DOHH2 (cell line): ENCODE data around the gene MAPK4.

Experiments
- H3F3A ChIP-seq: fragments of 200-600 bp; sonication (generic), shearing (Covaris generic); 2 replicates; pipeline ENCODE4 v1.6.0; 2016; ENCODE audit warnings: antibody characterized with exemption, mild to moderate bottlenecking; ENCODE audit not compliant: control insufficient read depth, insufficient read depth
- H3K27ac ChIP-seq: fragments of 200-600 bp; sonication (generic); 2 replicates; pipeline ENCODE4 v1.5.1; 2014; ENCODE audit warnings: low read depth, mild to moderate bottlenecking, low read length, moderate library complexity
- H3K27me3 ChIP-seq: fragments of 200-600 bp; sonication (generic); 2 replicates; pipeline ENCODE4 v1.6.1; 2014; ENCODE audit warnings: mild to moderate bottlenecking, low read length, mixed read lengths; ENCODE audit not compliant: control insufficient read depth
- H3K36me3 ChIP-seq: fragments of 200-600 bp; sonication (generic); 2 replicates; pipeline ENCODE4 v1.6.1; 2014; ENCODE audit warnings: mild to moderate bottlenecking, low read length, moderate library complexity, mixed read lengths; ENCODE audit not compliant: control insufficient read depth
- H3K4me1 ChIP-seq: fragments of 200-600 bp; sonication (generic); 2 replicates; pipeline ENCODE4 v1.6.1; 2014; ENCODE audit warnings: mild to moderate bottlenecking, low read length, mixed read lengths; ENCODE audit not compliant: control insufficient read depth
- H3K4me2 ChIP-seq: fragments of 200-600 bp; sonication (generic); 2 replicates; pipeline ENCODE4 v1.6.0; 2014; ENCODE audit warnings: mild to moderate bottlenecking, low read length, moderate library complexity
- H3K4me3 ChIP-seq: fragments of 200-600 bp; sonication (generic); 2 replicates; pipeline ENCODE4 v1.5.1; 2014; ENCODE audit warnings: mild to moderate bottlenecking, low read length, mixed read lengths
- H3K79me2 ChIP-seq: fragments of 200-600 bp; sonication (generic); 2 replicates; pipeline ENCODE4 v1.6.1; 2014; ENCODE audit warnings: mild to moderate bottlenecking, low read length, mixed read lengths; ENCODE audit not compliant: control insufficient read depth
- H3K9me2 ChIP-seq: fragments of 200-600 bp; sonication (generic); replicated peaks from 2 replicates; pipeline ENCODE4 v1.6.1; 2014; ENCODE audit warnings: mild to moderate bottlenecking, low read length, mixed read lengths; ENCODE audit not compliant: control insufficient read depth
- H3K9me3 ChIP-seq: fragments of 200-600 bp; sonication (generic); 2 replicates; pipeline ENCODE4 v1.6.1; 2014; ENCODE audit warnings: antibody characterized with exemption, low read length, mixed read lengths; ENCODE audit not compliant: control insufficient read depth, insufficient read depth
- H4K20me1 ChIP-seq: fragments of 200-600 bp; sonication (generic); 2 replicates; pipeline ENCODE4 v1.6.0; 2014; ENCODE audit warnings: low read depth, mild to moderate bottlenecking, antibody characterized with exemption, low read length, moderate library complexity; ENCODE audit not compliant: control insufficient read depth, insufficient read depth
- CTCF ChIP-seq: fragments of 200-600 bp; sonication (generic); IDR thresholded peaks from one replicate; pipeline ENCODE4 v1.5.1; 2014; ENCODE audit warnings: antibody characterized with exemption, mild to moderate bottlenecking, low read depth, low read length; ENCODE audit not compliant: poor library complexity, severe bottlenecking
- EZH2phosphoT487 ChIP-seq: fragments of 200-600 bp; sonication (generic); IDR thresholded peaks from 2 replicates; pipeline ENCODE4 v1.6.1; 2017; ENCODE audit warnings: borderline replicate concordance, mild to moderate bottlenecking, antibody characterized with exemption, low read length, moderate library complexity, mixed read lengths

MAPK4 gene

GRCh38 chr18:50674307-50674980 lies 114.6 kb downstream of the MAPK4 start:
- no peaks in the 10 kb centered on the region for H3K9me2 ChIP-seq
- H3K9me3 ChIP-seq, result no peaks in the 10 kb centered on the region
- H3K36me3 ChIP-seq, result no peaks in the 10 kb centered on the region
- H3K27ac ChIP-seq, result no peak overlapping the region
- H3F3A ChIP-seq, result no peaks in the 10 kb centered on the region
- H3K4me1 ChIP-seq, result no peaks in the 10 kb centered on the region
- no peaks in the 10 kb centered on the region for H4K20me1 ChIP-seq
- no peaks in the 10 kb centered on the region for H3K27me3 ChIP-seq
- no peaks in the 10 kb centered on the region for H3K79me2 ChIP-seq
- no peak overlapping the region for H3K4me3 ChIP-seq
- H3K4me2 ChIP-seq, result no peak overlapping the region
- no peak for TF ChIP-seq EZH2phosphoT487
- TF ChIP-seq CTCF, result no peak

- Histone ChIP-seq H3K36me3 (no peaks in the 10 kb centered on the region), H3K9me3 (no peaks in the 10 kb centered on the region), H3K27ac (no peak overlapping the region), H3F3A (no peaks in the 10 kb centered on the region), H3K4me1 (no peaks in the 10 kb centered on the region), H3K9me2 (no peaks in the 10 kb centered on the region), H3K4me3 (no peak overlapping the region), H3K27me3 (no peaks in the 10 kb centered on the region), H4K20me1 (no peaks in the 10 kb centered on the region), H3K4me2 (no peak overlapping the region), H3K79me2 (no peaks in the 10 kb centered on the region)
- no peak for TF ChIP-seq CTCF
- TF ChIP-seq EZH2phosphoT487, result no peak
Measured at GRCh38 chr18:50675043-50675442, 115.2 kb downstream of the MAPK4 start.

- H3K79me2 ChIP-seq, result no peaks in the 10 kb centered on the region
- H3K36me3 ChIP-seq, result no peaks in the 10 kb centered on the region
- TF ChIP-seq EZH2phosphoT487 (no peak), CTCF (no peak)
- no peaks in the 10 kb centered on the region for H3F3A ChIP-seq
- no peaks in the 10 kb centered on the region for H3K9me3 ChIP-seq
- H3K4me3 ChIP-seq, result no peak overlapping the region
- no peak overlapping the region for H3K27ac ChIP-seq
- no peaks in the 10 kb centered on the region for H4K20me1 ChIP-seq
- H3K9me2 ChIP-seq, result no peaks in the 10 kb centered on the region
- H3K4me1 ChIP-seq, result no peaks in the 10 kb centered on the region
- H3K4me2 ChIP-seq, result no peak overlapping the region
- H3K27me3 ChIP-seq, result 0 out of 2 replicates have a peak, but pooled peaks cover 3% of the 10 kb centered on the region
Measured at GRCh38 chr18:50678651-50679050, 118.8 kb downstream of the MAPK4 start.
